Measurements from ENCODE around the gene GDF9. TPM values are rescaled to one million over a fixed set of nuclear protein-coding genes. Genes with fewer than 3 reads are reported as not detected.

The GDF9 gene
- total and polyA plus RNA-seq, 10 donors = 0.17 to 0.59 (median 0.37) TPM; not detected in 3

- TF ChIP-seq POLR2AphosphoS5 (IDR thresholded peaks at IDR 0.05) (no peak), POLR2A (IDR thresholded peaks at IDR 0.05) (no peak), CTCF (IDR thresholded peaks at IDR 0.05 in 8 of 11, conservative IDR thresholded peaks at IDR 0.05 in 3 of 11) (no peak)
- no peak for DNase-seq
- WGBS, 5 donors = 76 to 90% (median 83%) methylated on average over 2 of the region's 2 CpGs
- intact Hi-C loops (cut with DNase I; ENCODE audit: low total_unique reads) = no loop called here
- H3K27ac ChIP-seq = no peak overlapping the region
- no peaks in the 10 kb centered on the region for H3K9me3 ChIP-seq
- H3K4me1 ChIP-seq = peaks cover 0 to 24% (median 19%) of the 10 kb centered on the region in 6 donors
- H3K27me3 ChIP-seq (replicated peaks in 1 of 7) = no peaks in the 10 kb centered on the region
- H3K36me3 ChIP-seq = peaks cover 4 to 84% (median 34%) of the 10 kb centered on the region in 6 donors
- H3K4me3 ChIP-seq = no peak overlapping the region
Observed at GRCh38 chr5:132870801-132871200, 4.5 kb upstream of the GDF9 start.

GRCh38 chr5:132868754-132869153 lies 2.5 kb upstream of the GDF9 start:
- DNase-seq = no peak
- no peaks in the 10 kb centered on the region for H3K9me3 ChIP-seq
- H3K4me3 ChIP-seq = no peak overlapping the region
- peaks cover 4 to 63% (median 27%) of the 10 kb centered on the region in 6 donors for H3K36me3 ChIP-seq
- TF ChIP-seq CTCF (IDR thresholded peaks at IDR 0.05 in 8 of 11, conservative IDR thresholded peaks at IDR 0.05 in 3 of 11) = no peak
- no peak for TF ChIP-seq POLR2A (IDR thresholded peaks at IDR 0.05)
- no peaks in the 10 kb centered on the region for H3K27me3 ChIP-seq (replicated peaks in 1 of 7)
- WGBS, 5 donors = 85 to 96% (median 90%) methylated on average over 4 of the region's 4 CpGs
- H3K4me1 ChIP-seq = peaks cover 0 to 30% (median 25%) of the 10 kb centered on the region in 6 donors
- intact Hi-C loops (cut with DNase I; ENCODE audit: low total_unique reads) = no loop called here
- H3K27ac ChIP-seq = no peak overlapping the region

- Histone ChIP-seq H3K27me3 (replicated peaks in 1 of 7) (no peaks in the 10 kb centered on the region), H3K4me3 (peak overlapping the region; percentile 60 to 92 (median 82)), H3K27ac (peak overlapping the region; percentile 82 to 96 (median 94)), H3K9me3 (no peaks in the 10 kb centered on the region), H3K4me1 (peaks cover 0 to 30% (median 25%) of the 10 kb centered on the region in 6 donors), H3K36me3 (peaks cover 4 to 46% (median 26%) of the 10 kb centered on the region in 6 donors)
- WGBS, 5 donors = 2 to 10% (median 2%) methylated on average over 5 to 13 of the region's 13 CpGs
- intact Hi-C loops (cut with DNase I; ENCODE audit: low total_unique reads) = no loop called here
- TF ChIP-seq POLR2AphosphoS5 (IDR thresholded peaks at IDR 0.05) = no peak
- TF ChIP-seq CTCF (IDR thresholded peaks at IDR 0.05 in 8 of 11, conservative IDR thresholded peaks at IDR 0.05 in 3 of 11) = no peak
- no peak for TF ChIP-seq POLR2A (IDR thresholded peaks at IDR 0.05)
- no peak for DNase-seq
Observed at GRCh38 chr5:132867046-132867451, 780 bp upstream of the GDF9 start.

- no peak for DNase-seq
- Histone ChIP-seq H3K4me3 (peak overlapping the region; percentile 60 to 92 (median 82)), H3K9me3 (no peaks in the 10 kb centered on the region), H3K27ac (peak overlapping the region; percentile 82 to 96 (median 94)), H3K27me3 (replicated peaks in 1 of 7) (no peaks in the 10 kb centered on the region), H3K36me3 (peaks cover 4 to 34% (median 23%) of the 10 kb centered on the region in 6 donors), H3K4me1 (peaks cover 0 to 30% (median 25%) of the 10 kb centered on the region in 6 donors)
- 39 to 44% (median 42%) methylated on average over 29 to 30 of the region's 30 CpGs for WGBS, 5 donors
- TF ChIP-seq POLR2A (IDR thresholded peaks at IDR 0.05) (no peak), POLR2AphosphoS5 (IDR thresholded peaks at IDR 0.05) (no peak), CTCF (IDR thresholded peaks at IDR 0.05 in 8 of 11, conservative IDR thresholded peaks at IDR 0.05 in 3 of 11) (no peak)
- intact Hi-C loops (cut with DNase I; ENCODE audit: low total_unique reads) = no loop called here
Observed at GRCh38 chr5:132865668-132866341, 464 bp downstream of the GDF9 start.
